ENCODE results near the gene ANKRD50. TPM values are rescaled to one million over a fixed set of nuclear protein-coding genes. Genes with fewer than 3 reads are reported as not detected.

ANKRD50 gene
- total and polyA plus RNA-seq, 9 donors: 38.0 to 75.7 (median 64.7) TPM

DNA sequence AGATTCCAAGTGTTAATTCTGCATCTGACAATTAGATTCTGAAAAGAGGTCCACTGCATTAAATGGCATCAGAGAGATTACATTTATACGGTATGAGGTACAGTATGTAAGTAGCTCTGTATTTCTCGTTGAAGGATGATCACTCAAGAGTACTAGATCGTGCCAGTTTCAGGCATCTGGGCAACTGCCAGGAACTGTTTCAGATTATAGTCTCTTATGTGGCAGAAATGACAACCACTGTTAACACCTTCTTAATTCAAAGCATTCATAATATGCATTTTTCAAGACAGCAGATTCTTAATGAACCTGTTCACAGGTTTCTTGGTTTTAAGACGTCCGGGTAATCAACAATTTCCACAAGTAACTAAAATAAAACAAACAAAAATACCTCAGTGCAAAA lies 1.6 kb downstream of the ANKRD50 start:
- H3K36me3 ChIP-seq (ENCODE audit: control insufficient read depth, insufficient read depth, low read length): peaks cover 3% of the 10 kb centered on the region
- no peaks in the 10 kb centered on the region for H3K27me3 ChIP-seq (ENCODE audit: control insufficient read depth, insufficient read depth, low read length)
- H3K9me3 ChIP-seq (replicated peaks; ENCODE audit: control insufficient read depth, low read depth, low read length): no peaks in the 10 kb centered on the region
- peak; percentile 69 for DNase-seq
- peak overlapping the region; percentile 98 for H3K27ac ChIP-seq (ENCODE audit: low read length)
- WGBS (ENCODE audit: insufficient coverage): 6% methylated on average over 3 of the region's 5 CpGs
- peaks cover 8% of the 10 kb centered on the region for H3K4me1 ChIP-seq (ENCODE audit: control insufficient read depth, insufficient read depth, low read length)
- H3K4me3 ChIP-seq (ENCODE audit: low read length): peak overlapping the region; percentile 92

DNA sequence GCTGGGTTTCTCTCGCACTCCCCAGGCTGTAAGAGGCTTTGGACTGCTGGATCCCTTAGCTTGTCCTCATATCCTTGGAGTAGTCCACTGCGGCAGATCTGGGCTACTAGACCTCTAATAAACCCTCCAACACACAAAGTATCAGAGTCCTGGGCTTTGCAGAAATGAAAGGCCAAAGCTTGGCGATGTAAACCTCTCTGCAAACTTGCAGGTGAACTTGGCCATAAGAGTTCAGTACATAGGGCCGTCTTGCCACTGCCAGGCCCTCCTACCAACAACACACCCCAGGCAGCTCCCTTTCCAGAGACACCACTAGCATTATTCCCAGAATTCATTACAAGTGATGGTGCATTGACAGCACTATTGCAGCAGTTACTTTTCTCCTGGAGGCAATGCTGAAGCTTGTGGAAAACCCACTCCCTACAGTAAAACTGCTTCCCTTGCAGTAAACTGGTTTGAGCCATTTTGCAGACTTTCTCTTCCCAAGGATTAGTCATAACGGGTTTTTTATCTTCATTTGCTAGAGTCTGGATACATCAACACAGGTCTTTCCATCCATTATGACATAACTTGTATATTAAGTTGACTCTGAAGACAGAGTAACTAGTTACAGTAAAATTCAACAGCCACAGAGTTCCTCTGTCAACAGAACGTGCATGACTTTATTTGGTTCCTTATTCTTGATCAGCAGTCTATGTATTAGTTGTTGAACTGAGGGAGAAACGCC lies 2.4 kb downstream of the ANKRD50 start:
- peak overlapping the region; percentile 98 for H3K27ac ChIP-seq (ENCODE audit: low read length)
- peak; percentile 34 for DNase-seq
- 28% methylated on average over 4 of the region's 7 CpGs for WGBS (ENCODE audit: insufficient coverage)
- peaks cover 5% of the 10 kb centered on the region for H3K36me3 ChIP-seq (ENCODE audit: control insufficient read depth, insufficient read depth, low read length)
- H3K4me1 ChIP-seq (ENCODE audit: control insufficient read depth, insufficient read depth, low read length): peaks cover 8% of the 10 kb centered on the region
- no peaks in the 10 kb centered on the region for H3K27me3 ChIP-seq (ENCODE audit: control insufficient read depth, insufficient read depth, low read length)
- peak overlapping the region; percentile 92 for H3K4me3 ChIP-seq (ENCODE audit: low read length)
- H3K9me3 ChIP-seq (replicated peaks; ENCODE audit: control insufficient read depth, low read depth, low read length): no peaks in the 10 kb centered on the region

DNA sequence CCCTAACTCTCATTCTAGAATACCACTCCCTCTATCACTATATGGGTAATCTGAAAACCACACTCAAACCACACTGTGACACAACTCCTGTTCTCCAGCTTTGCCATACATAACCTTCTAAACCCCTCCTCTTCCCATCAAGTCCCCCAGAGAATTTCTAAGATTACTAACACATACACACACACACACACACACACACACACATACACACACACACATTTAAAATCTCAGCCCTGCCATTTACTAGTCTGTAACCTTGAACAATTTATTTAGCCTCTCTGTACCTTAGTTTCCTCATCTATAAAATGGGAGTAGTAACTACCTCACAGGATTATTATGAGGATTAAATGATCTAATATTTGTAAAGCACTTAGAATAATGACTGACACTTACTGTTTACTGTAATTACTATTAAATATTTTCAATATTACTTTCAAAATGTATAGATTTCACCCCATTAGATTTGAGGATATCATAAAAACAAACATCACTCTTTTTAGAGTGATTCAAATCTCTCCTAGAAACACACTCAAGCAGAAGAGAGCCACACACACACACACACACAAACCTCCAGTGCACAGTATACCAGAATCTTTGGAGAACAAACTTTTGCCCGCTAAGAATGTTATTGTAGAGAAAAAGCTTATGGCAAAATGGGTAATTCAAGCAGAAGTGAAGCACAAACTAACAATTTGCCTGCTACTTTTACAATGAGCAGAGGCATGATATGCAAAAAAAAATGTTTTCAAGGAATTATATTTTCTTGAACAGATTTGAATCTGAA lies 3.8 kb downstream of the ANKRD50 start:
- H3K27ac ChIP-seq (ENCODE audit: low read length): no peak overlapping the region
- peak overlapping the region; percentile 92 for H3K4me3 ChIP-seq (ENCODE audit: low read length)
- WGBS (ENCODE audit: insufficient coverage): no CpG with 5 or more reads among the region's 1 CpG
- H3K27me3 ChIP-seq (ENCODE audit: control insufficient read depth, insufficient read depth, low read length): no peaks in the 10 kb centered on the region
- no peaks in the 10 kb centered on the region for H3K9me3 ChIP-seq (replicated peaks; ENCODE audit: control insufficient read depth, low read depth, low read length)
- peaks cover 9% of the 10 kb centered on the region for H3K36me3 ChIP-seq (ENCODE audit: control insufficient read depth, insufficient read depth, low read length)
- DNase-seq: peak; percentile 33
- H3K4me1 ChIP-seq (ENCODE audit: control insufficient read depth, insufficient read depth, low read length): peaks cover 8% of the 10 kb centered on the region

DNA sequence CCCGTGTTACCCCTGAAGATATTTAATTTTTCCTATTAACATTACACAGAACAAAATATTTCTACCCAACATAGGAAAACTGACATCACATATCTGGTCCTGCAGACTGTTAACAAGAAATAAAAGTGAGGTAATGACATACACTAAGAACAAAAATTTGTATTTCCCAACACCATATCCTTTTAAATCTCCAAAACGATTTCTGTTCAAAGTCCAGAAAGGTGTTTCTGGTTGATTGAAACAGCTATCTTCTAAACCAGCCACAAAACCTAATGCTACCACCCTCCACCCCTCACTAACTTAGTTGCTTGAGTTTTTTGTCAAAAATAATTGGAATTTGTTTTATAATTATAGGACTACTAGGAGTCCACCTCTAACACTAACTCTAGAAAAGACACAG lies 7.1 kb downstream of the ANKRD50 start:
- Histone ChIP-seq H3K27ac (ENCODE audit: low read length) (no peak overlapping the region), H3K27me3 (ENCODE audit: control insufficient read depth, insufficient read depth, low read length) (no peaks in the 10 kb centered on the region), H3K4me1 (ENCODE audit: control insufficient read depth, insufficient read depth, low read length) (peaks cover 5% of the 10 kb centered on the region), H3K36me3 (ENCODE audit: control insufficient read depth, insufficient read depth, low read length) (peaks cover 18% of the 10 kb centered on the region), H3K4me3 (ENCODE audit: low read length) (no peak overlapping the region), H3K9me3 (replicated peaks; ENCODE audit: control insufficient read depth, low read depth, low read length) (no peaks in the 10 kb centered on the region)
- WGBS (ENCODE audit: insufficient coverage): no CpG with 5 or more reads among the region's 2 CpGs
- no peak for DNase-seq

DNA sequence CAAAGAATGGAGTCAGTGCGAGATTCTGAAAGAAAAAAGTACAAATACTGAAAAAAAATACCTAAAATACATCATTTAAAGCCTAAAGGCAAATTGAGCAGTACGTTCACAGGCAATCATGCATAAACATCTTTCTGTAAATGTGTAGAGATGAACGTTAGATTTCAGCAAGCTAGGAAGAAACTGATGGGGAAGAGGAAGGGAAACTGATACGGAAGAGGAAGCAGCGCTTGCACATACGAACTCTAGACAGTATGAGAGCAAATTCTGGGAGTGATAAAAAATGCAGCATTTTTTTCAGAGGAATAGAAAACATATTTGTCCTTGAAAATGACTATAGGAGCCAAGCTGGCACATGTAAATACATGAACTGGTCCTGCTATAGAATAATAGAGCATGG lies 9.4 kb downstream of the ANKRD50 start:
- no peaks in the 10 kb centered on the region for H3K9me3 ChIP-seq (replicated peaks; ENCODE audit: control insufficient read depth, low read depth, low read length)
- peaks cover 21% of the 10 kb centered on the region for H3K36me3 ChIP-seq (ENCODE audit: control insufficient read depth, insufficient read depth, low read length)
- no peak overlapping the region for H3K27ac ChIP-seq (ENCODE audit: low read length)
- WGBS (ENCODE audit: insufficient coverage): 82% methylated on average over 4 of the region's 6 CpGs
- H3K4me1 ChIP-seq (ENCODE audit: control insufficient read depth, insufficient read depth, low read length): no peaks in the 10 kb centered on the region
- DNase-seq: peak; percentile 43
- H3K27me3 ChIP-seq (ENCODE audit: control insufficient read depth, insufficient read depth, low read length): no peaks in the 10 kb centered on the region
- H3K4me3 ChIP-seq (ENCODE audit: low read length): no peak overlapping the region

DNA sequence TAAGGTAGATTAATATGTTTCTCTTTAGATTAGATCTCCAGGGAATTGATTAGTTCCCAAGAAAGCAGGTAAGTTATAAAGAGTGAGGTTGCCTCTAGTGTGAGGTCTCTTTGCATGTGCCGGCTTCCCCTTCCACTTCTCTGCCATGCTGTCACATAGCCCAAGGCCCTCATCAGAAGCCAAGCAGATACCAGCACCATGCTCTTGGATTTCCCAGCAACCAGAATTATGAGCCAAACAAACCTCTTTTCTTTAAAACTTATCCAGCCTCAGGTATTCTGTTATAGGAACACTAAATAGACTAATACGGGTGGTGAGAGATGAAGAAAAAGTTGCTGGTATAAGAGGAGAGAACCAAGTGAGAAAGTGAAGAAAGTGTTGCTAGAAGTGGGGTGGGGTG lies 15.1 kb downstream of the ANKRD50 start:
- H3K4me1 ChIP-seq (ENCODE audit: control insufficient read depth, insufficient read depth, low read length): no peaks in the 10 kb centered on the region
- 100% methylated on average over 1 of the region's 2 CpGs for WGBS (ENCODE audit: insufficient coverage)
- H3K9me3 ChIP-seq (replicated peaks; ENCODE audit: control insufficient read depth, low read depth, low read length): peaks cover 9% of the 10 kb centered on the region
- H3K4me3 ChIP-seq (ENCODE audit: low read length): no peak overlapping the region
- H3K27ac ChIP-seq (ENCODE audit: low read length): no peak overlapping the region
- H3K36me3 ChIP-seq (ENCODE audit: control insufficient read depth, insufficient read depth, low read length): peaks cover 19% of the 10 kb centered on the region
- DNase-seq: no peak
- no peaks in the 10 kb centered on the region for H3K27me3 ChIP-seq (ENCODE audit: control insufficient read depth, insufficient read depth, low read length)

DNA sequence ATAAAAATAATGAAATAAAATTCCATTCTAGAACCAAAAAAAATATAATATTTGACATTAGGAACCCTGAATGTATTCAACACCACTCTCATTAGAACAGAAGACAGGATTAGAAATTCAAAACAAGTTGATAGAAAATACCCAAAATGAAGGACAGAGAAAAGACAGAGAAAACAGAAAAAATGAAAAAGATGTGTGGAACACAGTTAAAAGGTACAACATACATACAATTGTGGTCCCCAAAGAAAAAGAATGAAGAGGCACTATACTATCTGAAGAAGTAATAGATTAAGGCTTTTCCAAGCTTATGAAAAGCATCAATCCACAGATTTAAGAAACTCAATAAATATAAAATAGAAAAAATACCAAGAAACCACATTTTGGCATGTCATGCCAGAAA lies 16.4 kb downstream of the ANKRD50 start:
- Histone ChIP-seq H3K9me3 (replicated peaks; ENCODE audit: control insufficient read depth, low read depth, low read length) (peaks cover 9% of the 10 kb centered on the region), H3K4me3 (ENCODE audit: low read length) (no peak overlapping the region), H3K36me3 (ENCODE audit: control insufficient read depth, insufficient read depth, low read length) (peaks cover 20% of the 10 kb centered on the region), H3K4me1 (ENCODE audit: control insufficient read depth, insufficient read depth, low read length) (no peaks in the 10 kb centered on the region), H3K27me3 (ENCODE audit: control insufficient read depth, insufficient read depth, low read length) (no peaks in the 10 kb centered on the region), H3K27ac (ENCODE audit: low read length) (no peak overlapping the region)
- DNase-seq: no peak

DNA sequence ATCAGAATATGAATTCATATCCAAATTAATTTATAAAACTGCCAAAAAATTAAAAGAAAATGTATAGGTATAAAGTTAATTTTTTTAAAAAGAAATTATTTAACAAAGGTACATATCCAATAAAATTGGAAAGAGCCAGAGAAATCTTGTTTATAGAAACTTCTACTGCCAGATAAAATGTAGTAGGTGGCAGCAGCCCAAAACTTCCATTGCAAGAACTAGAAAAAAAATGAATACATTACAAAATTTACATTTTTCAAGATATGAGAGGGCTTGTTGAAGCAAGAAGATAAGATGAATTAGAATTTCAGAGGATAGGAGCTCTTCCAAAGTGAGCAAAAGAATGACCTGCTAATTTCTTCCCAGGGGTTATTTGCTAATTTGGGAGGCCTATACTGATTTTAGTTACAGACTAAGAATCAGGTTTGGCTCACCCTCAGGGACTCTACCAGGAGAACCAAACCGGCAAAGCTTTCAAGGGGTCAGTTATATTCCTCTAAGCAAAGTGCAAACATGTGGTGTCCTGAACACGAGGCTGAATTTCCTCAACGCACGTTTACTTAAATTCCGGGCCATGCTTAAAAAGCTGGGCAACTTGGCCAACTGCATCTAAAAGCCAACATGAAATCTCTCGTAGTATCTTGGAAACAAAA lies 17.5 kb downstream of the ANKRD50 start:
- Histone ChIP-seq H3K27me3 (ENCODE audit: control insufficient read depth, insufficient read depth, low read length) (no peaks in the 10 kb centered on the region), H3K36me3 (ENCODE audit: control insufficient read depth, insufficient read depth, low read length) (peaks cover 13% of the 10 kb centered on the region), H3K27ac (ENCODE audit: low read length) (no peak overlapping the region), H3K9me3 (replicated peaks; ENCODE audit: control insufficient read depth, low read depth, low read length) (peaks cover 9% of the 10 kb centered on the region), H3K4me1 (ENCODE audit: control insufficient read depth, insufficient read depth, low read length) (no peaks in the 10 kb centered on the region), H3K4me3 (ENCODE audit: low read length) (no peak overlapping the region)
- WGBS (ENCODE audit: insufficient coverage): 90% methylated on average over 5 of the region's 6 CpGs
- peak; percentile 23 for DNase-seq

DNA sequence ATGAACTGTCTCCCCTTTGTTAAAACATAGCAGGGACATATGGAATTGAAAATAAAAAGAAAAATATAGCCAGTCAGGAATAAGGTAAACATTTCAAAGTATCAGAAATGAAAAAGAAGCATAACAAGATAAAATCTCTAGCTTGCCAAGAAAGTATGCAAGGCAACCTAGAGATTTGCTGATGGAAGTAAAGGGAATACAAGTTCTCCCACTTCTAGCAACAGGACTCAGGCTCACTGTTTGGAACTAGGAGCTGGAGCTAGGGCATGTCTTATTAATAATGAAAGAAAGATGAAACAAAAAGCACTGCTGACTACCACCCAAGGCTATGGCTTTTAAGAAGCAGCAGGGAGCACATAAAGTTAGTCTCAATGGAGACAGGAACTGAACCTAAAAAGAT lies 18.2 kb downstream of the ANKRD50 start:
- peaks cover 9% of the 10 kb centered on the region for H3K9me3 ChIP-seq (replicated peaks; ENCODE audit: control insufficient read depth, low read depth, low read length)
- peaks cover 14% of the 10 kb centered on the region for H3K36me3 ChIP-seq (ENCODE audit: control insufficient read depth, insufficient read depth, low read length)
- no peak for DNase-seq
- no peaks in the 10 kb centered on the region for H3K4me1 ChIP-seq (ENCODE audit: control insufficient read depth, insufficient read depth, low read length)
- no peak overlapping the region for H3K4me3 ChIP-seq (ENCODE audit: low read length)
- no peaks in the 10 kb centered on the region for H3K27me3 ChIP-seq (ENCODE audit: control insufficient read depth, insufficient read depth, low read length)
- no peak overlapping the region for H3K27ac ChIP-seq (ENCODE audit: low read length)

DNA sequence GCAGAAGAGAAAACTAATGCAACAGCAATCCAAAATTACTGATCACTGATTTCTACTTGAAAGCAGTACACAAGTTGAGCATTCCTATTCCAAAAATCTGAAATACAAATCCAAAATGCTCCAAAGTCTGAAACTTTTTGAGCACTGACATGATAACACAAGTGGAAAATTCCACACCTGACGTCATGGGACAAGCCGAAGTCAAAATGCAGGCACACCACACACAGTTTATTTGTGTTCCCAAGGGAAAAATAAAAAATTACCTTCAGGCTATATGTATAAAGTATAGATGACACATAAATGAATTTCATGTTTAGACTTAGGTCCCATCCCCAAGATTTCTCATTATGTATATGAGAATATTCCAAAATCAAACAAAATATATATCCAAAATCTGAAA lies 20.7 kb downstream of the ANKRD50 start:
- Histone ChIP-seq H3K27ac (ENCODE audit: low read length) (no peak overlapping the region), H3K27me3 (ENCODE audit: control insufficient read depth, insufficient read depth, low read length) (no peaks in the 10 kb centered on the region), H3K9me3 (replicated peaks; ENCODE audit: control insufficient read depth, low read depth, low read length) (peaks cover 7% of the 10 kb centered on the region), H3K4me1 (ENCODE audit: control insufficient read depth, insufficient read depth, low read length) (no peaks in the 10 kb centered on the region), H3K4me3 (ENCODE audit: low read length) (no peak overlapping the region), H3K36me3 (ENCODE audit: control insufficient read depth, insufficient read depth, low read length) (peaks cover 18% of the 10 kb centered on the region)
- no peak for DNase-seq
- WGBS (ENCODE audit: insufficient coverage): no CpG with 5 or more reads among the region's 2 CpGs
